DMS153 treated with DMSO at 0.1 percent for 48 hours (cell line): ENCODE data around the gene PPM1N.

Source experiments
- DNase-seq: peaks from one replicate; lab custom pipeline; 2025; ENCODE audit not compliant: unreplicated experiment; lab: John Stamatoyannopoulos, UW

PPM1N gene

GRCh38 chr19:45489216-45489855 is 8.9 kb upstream of the PPM1N start:
- DNase-seq: no peak

GRCh38 chr19:45492137-45492626 is 6.1 kb upstream of the PPM1N start:
- no peak for DNase-seq

DNA sequence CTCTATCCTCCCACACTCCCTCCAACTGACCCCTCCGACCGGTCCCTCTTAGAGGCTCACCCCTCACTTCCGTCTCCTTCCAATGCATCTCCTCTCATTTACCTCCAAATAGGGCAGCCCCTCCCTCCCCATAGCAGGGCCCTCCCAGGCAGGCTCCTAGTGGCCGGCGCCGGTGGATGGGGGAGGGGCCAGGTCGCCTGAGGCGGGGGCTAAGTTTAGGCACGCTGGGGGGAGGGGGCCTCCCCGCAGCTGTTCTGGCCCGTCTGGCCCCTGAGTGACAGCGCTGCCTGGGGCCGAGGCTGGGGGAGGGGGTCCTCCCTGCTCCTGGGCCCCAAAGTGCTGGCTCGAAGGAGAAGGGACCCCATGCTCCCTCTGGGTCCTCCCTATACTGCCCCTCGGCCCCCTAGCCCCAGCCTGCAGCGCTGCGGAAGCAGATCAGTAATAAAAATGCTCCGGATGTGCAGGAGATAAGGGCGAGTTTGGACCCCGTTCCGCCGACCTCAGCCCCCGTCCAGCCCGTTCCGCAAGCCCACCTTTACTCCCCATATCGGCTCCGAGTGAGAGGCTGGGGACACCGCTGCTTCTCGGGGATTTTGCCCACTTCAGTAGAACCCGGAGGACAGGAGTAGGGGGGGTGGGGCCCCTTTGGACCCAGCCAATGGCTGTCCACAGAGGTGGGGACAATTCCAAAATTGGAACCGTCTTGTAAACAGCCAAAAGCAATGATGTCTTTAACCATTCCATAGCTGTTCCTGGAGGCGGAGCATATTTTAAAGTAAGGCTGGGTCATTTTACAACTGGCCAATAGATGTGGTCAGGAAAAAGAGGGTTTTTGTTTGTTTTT is 5.4 kb upstream of the PPM1N start:
- no peak for DNase-seq

- no peak for DNase-seq
Observed at GRCh38 chr19:45494261-45494916, 3.9 kb upstream of the PPM1N start.

GRCh38 chr19:45495178-45495577 is 3.1 kb upstream of the PPM1N start:
- DNase-seq: no peak

DNA sequence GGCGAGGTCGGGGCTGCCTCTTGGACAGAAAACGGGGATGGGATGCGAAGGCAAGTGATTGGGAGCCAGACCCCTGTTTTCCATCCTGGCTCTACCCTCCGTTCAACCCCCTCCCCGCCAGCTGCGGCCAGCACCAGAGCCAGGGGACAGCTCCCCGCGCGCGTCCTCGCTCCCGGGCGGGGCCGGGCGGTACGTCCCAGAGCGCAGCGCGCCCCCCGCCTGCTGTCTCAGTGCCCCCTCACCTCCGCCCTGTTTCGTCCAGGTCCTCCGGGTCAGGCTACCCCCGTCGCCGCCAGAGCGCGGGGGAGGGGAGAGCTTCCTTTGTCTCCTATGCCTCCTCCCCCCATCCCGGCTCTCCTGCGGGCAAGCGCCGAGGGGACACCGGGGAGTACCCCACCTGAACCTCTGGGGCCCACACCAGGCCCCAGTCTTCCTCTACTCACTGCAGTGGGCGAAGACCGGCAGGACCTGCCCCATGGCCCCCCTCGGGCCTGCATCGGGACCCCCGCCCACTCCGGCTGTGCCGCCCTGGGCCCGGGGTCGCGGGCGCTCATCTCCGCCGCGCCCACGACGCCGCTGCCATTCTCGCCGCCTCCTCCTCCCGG is 1.8 kb upstream of the PPM1N start:
- DNase-seq: no peak

DNA sequence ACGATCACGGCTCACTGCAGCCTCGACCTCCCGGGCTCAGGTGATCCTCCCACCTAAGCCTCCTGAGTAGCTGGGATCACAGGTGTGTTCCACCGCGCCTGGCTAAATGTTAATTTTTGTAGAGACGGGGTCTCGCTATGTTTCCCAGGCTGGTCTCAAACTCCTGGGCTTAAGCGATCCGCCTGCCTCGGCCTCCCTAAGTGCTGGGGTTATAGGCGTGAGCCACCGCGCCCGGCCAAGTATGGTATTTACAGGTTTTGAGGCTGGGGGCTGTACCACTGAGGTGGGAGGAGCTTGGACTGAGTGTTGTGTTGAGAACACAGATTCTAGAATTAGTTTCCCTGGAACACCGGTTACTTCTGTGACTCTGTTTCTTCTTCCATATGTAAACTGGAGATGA is 452 bp upstream of the PPM1N start:
- no peak for DNase-seq

GRCh38 chr19:45499196-45500180 is 1.2 kb downstream of the PPM1N start:
- DNase-seq: peak; percentile 83

GRCh38 chr19:45500918-45501729 is 2.9 kb downstream of the PPM1N start:
- DNase-seq: no peak

- no peak for DNase-seq
Observed at GRCh38 chr19:45501730-45502014, 3.4 kb downstream of the PPM1N start.

GRCh38 chr19:45502111-45502510 is 3.9 kb downstream of the PPM1N start:
- DNase-seq: no peak

- DNase-seq: no peak
Observed at GRCh38 chr19:45503909-45504308, 5.7 kb downstream of the PPM1N start.

GRCh38 chr19:45505151-45505995 is 7.1 kb downstream of the PPM1N start:
- no peak for DNase-seq

- DNase-seq: no peak
Observed at GRCh38 chr19:45505996-45506245, 7.7 kb downstream of the PPM1N start.

DNA sequence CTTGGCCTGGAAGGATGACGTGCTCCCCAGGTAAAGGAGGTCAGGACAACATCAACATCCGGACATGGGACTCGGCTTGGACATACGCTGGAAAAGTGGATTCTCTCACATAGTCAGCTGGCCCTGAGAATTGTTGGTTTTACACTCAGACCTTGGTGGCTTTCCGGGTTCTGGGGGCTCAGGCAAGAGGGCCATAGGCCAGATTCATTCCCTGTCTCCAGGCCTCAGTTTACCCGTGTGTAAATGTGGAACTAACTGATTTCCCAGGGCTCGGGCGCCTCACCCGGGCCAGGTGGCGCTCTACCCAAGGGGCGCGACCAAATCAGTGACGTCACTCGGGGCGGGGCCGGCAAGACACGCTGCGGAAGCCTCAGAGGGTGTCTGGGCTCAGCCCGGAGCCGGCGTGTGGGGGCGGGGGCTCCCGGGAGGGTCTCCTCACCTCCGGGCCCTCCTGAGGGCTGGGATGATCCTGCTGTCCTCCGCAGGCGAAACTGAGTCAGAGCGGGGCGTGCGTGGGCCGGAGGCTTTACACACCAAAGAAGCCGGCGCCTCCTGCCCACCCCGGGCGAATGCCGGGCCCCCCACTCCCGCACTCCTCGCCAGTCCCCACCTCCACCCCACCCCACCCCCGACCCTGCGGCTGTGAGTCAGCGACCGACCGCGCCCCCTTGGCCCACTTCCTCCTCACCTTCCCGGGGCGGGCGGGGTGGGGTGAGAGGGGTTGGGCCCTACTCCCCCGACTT is 8.2 kb downstream of the PPM1N start:
- DNase-seq: peak; percentile 84

DNA sequence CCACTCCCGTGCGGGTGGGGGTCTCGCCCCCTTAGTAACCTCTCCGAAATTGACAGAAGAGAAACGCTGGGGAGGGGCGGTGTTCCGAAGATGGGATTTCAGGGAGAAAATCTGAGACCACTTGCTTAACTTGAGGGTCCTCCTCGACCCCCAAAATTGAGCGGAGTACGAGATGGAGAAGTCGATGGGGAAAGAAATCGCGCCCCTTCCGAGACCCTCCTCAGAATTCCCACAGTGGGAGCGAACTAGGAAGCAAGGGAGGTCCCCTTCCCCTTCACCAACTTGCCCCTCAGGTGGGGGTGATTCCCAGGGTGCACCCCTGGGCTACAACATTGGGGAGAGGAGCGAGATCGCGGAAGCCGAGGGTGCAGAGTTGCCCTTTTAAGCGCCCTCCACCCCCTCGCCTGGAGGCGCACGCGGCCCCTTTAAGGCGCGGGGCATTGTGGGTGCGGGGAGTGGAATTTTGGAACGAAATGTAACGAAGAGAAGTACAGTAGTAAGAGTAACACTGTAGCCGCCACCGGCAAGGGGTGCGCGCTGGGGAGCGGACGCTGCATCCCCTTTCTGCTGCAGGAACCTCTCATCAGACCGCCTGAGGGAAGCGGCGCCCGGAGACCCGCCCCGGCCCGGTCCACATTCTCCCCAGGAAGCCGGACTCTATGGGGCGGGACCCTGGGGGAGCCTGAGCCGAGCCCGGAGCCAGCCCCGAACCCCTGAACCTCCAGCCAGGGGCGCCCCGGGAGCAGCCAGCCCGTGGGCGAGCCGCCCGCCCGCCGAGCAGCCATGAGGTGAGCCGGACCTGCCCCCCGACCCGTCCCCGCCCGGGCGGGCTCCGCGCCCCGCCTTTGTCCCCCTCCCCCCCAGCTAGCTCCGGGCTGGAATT is 9.0 kb downstream of the PPM1N start, which contains the start of gene VASP:
Gene VASP (plus strand): TSS at position 491 of the 883 bp plus-strand sequence. CDS start 293 bp downstream, at position 784.
- DNase-seq: peak; percentile 55

DNA sequence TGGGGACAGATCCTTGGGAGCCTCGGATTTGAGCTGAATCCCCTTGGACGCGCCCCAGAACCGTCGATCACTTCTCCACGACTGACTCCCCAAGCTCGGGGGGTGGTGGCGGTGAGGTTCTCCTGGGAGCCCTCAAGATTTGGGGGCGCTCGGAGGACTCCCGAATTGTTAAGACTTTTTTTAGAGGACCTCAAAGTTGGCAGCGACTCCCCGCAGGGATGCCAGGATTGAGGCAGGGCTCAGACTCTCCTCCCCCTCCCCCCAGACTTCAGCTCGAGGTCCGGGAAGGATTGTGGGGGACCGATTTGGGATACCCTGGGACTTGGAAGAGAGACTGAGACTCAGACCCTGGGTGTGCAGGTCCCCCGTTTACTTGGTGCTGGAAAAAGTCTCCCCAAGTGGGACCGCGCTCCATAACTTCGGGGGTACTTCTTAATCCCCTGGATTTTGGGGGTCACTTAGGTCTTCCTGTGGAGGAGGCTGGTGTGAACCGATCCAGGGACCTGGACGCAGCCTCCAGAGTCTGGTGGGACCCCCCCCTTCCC is 9.7 kb downstream of the PPM1N start:
- no peak for DNase-seq
